ENCODE data around the gene SMAD2.

The SMAD2 gene

GRCh38 chr18:47931718-47932103 lies 1.3 kb upstream of the SMAD2 start:
- DNase-seq = peak; percentile 83

GRCh38 chr18:47930931-47931717 lies 665 bp upstream of the SMAD2 start:
- DNase-seq = peak; percentile 98

GRCh38 chr18:47929681-47930198 lies 719 bp downstream of the SMAD2 start:
- DNase-seq = peak; percentile 69

GRCh38 chr18:47928466-47928865 lies 2.0 kb downstream of the SMAD2 start:
- DNase-seq = no peak

- peak; percentile 67 for DNase-seq
Measured at GRCh38 chr18:47926101-47926850, 4.2 kb downstream of the SMAD2 start.

- DNase-seq = no peak
Measured at GRCh38 chr18:47919916-47920315, 10.5 kb downstream of the SMAD2 start.

- no peak for DNase-seq
Measured at GRCh38 chr18:47917923-47918610, 12.4 kb downstream of the SMAD2 start.

- no peak for DNase-seq
Measured at GRCh38 chr18:47915930-47916329, 14.5 kb downstream of the SMAD2 start.

- no peak for DNase-seq
Measured at GRCh38 chr18:47915229-47915628, 15.2 kb downstream of the SMAD2 start.

- DNase-seq = no peak
Measured at GRCh38 chr18:47912794-47913585, 17.5 kb downstream of the SMAD2 start.

- no peak for DNase-seq
Measured at GRCh38 chr18:47912343-47912742, 18.1 kb downstream of the SMAD2 start.

- peak; percentile 55 for DNase-seq
Measured at GRCh38 chr18:47911877-47912276, 18.6 kb downstream of the SMAD2 start.

GRCh38 chr18:47909484-47909883 lies 21.0 kb downstream of the SMAD2 start:
- no peak for DNase-seq

GRCh38 chr18:47908592-47908991 lies 21.9 kb downstream of the SMAD2 start:
- DNase-seq = no peak

- no peak for DNase-seq
Measured at GRCh38 chr18:47906408-47906807, 24.1 kb downstream of the SMAD2 start.

- DNase-seq = no peak
Measured at GRCh38 chr18:47903809-47904208, 26.6 kb downstream of the SMAD2 start.

GRCh38 chr18:47901624-47902362 lies 28.7 kb downstream of the SMAD2 start:
- peak; percentile 57 for DNase-seq

- DNase-seq = no peak
Measured at GRCh38 chr18:47899107-47899840, 31.2 kb downstream of the SMAD2 start.

GRCh38 chr18:47898696-47899095 lies 31.8 kb downstream of the SMAD2 start:
- DNase-seq = no peak

- peak; percentile 47 for DNase-seq
Measured at GRCh38 chr18:47898055-47898454, 32.4 kb downstream of the SMAD2 start.
